Left ventricle myocardium inferior (tissue), 1 donor: ENCODE results near the gene SRRM1. TPM values are rescaled to one million over a fixed set of nuclear protein-coding genes. Genes with fewer than 3 reads are reported as not detected.
A peak's percentile ranks its signal among the peaks of the same experiment; 100 is the strongest.

Experiments
- DNase-seq: peaks from one replicate; pipeline ENCODE4 v3.0.0-alpha.2; 2020
- H3K27ac ChIP-seq: fragments of 200-600 bp; replicated peaks from 2 replicates; pipeline ENCODE4 v1.8.0; 2021
- H3K27me3 ChIP-seq: fragments of 200-600 bp; 2 replicates; pipeline ENCODE4 v1.8.0; 2021; ENCODE audit warnings: low read depth
- H3K36me3 ChIP-seq: fragments of 200-600 bp; 2 replicates; pipeline ENCODE4 v1.8.0; 2021
- H3K4me1 ChIP-seq: fragments of 200-600 bp; 2 replicates; pipeline ENCODE4 v1.8.0; 2021
- H3K4me3 ChIP-seq: fragments of 200-600 bp; 2 replicates; pipeline ENCODE4 v1.8.0; 2021; ENCODE audit warnings: mild to moderate bottlenecking, moderate library complexity
- H3K9me3 ChIP-seq: fragments of 200-600 bp; replicated peaks from 2 replicates; pipeline ENCODE4 v1.8.0; 2021
- intact Hi-C: fragments of 100-400 bp; cut with micrococcal nuclease; formaldehyde crosslinking; loops from one replicate; pipeline ENCODE4 v1.11.0; 2022
- total RNA-seq: library from RNA; stranded (reverse); fragmentation: NEBNext Ultra II Directional; extraction: Animal tissue kit (Norgen Biotek cat#: 25700); gene quantifications from one replicate; pipeline ENCODE4 v1.2.1, GENCODE V29; 2021
- TF ChIP-seq, protein P1 (sequence below): fragments of 200-600 bp; IDR thresholded peaks from 2 replicates; pipeline ENCODE4 v1.8.0; 2021; ENCODE audit warnings: antibody characterized with exemption, mild to moderate bottlenecking, borderline replicate concordance
- donor health status: DM: no; HTN: yes; CAD: no; lungs with severe emphysema.

The SRRM1 gene
- total RNA-seq, 1 donor from 2014 or later, result 60.8 TPM

DNA sequence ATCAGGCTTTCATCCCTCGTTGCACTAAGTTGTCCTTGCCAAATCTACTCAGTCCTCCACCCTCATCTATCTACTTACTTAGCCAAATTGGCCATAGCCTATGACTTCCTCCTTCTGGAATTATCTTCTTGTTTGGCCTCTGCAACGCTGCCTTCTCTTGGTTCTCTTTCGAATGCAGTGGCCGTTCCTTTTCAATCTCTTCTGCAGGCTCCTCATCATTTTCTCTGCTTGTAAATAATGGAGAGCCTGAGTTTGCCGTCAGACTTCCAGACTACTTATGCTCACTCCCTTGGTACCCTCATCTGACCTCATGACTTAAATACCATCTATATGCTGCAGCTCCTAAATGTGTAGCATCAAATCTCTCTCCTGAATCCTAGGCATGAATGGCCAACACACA is 22.4 kb upstream of the SRRM1 start:
- Histone ChIP-seq H3K36me3 (no peaks in the 10 kb centered on the region), H3K27me3 (peaks cover 32% of the 10 kb centered on the region), H3K9me3 (no peaks in the 10 kb centered on the region), H3K4me3 (no peak overlapping the region), H3K27ac (no peak overlapping the region), H3K4me1 (no peaks in the 10 kb centered on the region)
- intact Hi-C loops, result no loop called here
- DNase-seq, result no peak
- TF ChIP-seq, protein P1, sequence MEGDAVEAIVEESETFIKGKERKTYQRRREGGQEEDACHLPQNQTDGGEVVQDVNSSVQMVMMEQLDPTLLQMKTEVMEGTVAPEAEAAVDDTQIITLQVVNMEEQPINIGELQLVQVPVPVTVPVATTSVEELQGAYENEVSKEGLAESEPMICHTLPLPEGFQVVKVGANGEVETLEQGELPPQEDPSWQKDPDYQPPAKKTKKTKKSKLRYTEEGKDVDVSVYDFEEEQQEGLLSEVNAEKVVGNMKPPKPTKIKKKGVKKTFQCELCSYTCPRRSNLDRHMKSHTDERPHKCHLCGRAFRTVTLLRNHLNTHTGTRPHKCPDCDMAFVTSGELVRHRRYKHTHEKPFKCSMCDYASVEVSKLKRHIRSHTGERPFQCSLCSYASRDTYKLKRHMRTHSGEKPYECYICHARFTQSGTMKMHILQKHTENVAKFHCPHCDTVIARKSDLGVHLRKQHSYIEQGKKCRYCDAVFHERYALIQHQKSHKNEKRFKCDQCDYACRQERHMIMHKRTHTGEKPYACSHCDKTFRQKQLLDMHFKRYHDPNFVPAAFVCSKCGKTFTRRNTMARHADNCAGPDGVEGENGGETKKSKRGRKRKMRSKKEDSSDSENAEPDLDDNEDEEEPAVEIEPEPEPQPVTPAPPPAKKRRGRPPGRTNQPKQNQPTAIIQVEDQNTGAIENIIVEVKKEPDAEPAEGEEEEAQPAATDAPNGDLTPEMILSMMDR, result no peak

DNA sequence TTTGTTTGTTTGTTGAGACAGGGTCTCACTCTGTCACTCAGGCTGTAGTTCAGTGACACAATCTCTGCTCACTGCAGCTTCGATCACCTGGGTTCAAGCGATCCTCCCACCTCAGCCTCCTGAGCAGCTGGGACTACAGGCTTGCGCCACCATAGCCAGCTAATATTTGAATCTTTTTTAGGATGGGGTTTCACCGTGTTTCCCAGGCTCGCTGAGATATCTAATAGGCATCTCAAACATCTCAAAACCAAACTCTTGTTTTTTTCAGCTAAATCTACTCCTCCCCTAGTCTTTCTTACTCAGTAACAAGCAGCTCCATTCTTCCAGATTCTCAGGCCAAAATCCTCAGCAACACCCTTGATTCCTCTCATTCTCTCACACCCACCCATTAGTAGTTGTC is 22.0 kb upstream of the SRRM1 start:
- Histone ChIP-seq H3K4me1 (no peaks in the 10 kb centered on the region), H3K4me3 (no peak overlapping the region), H3K9me3 (no peaks in the 10 kb centered on the region), H3K27ac (no peak overlapping the region), H3K27me3 (peaks cover 32% of the 10 kb centered on the region), H3K36me3 (no peaks in the 10 kb centered on the region)
- TF ChIP-seq, protein P1, result no peak
- no peak for DNase-seq
- intact Hi-C loops, result no loop called here

DNA sequence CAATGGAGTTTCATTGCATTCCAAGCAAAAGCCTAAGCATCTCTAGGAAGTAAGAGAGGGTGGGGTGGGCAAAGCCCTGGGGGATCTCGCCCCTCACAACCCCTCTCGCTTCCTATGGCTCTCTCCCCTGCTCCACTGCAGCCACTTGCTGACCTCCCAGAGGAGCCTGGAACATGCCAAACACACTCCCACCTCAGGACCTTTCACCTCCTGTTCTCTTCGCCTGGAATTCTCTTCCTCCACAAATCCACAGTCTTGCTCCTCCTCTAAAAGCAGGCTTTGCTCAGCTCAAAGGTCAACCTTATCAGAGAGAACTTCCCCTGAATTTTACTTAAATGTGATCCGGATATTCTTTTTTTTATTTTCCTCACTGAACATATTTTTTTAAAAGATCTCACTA is 20.9 kb upstream of the SRRM1 start:
- Histone ChIP-seq H3K27me3 (peaks cover 29% of the 10 kb centered on the region), H3K4me1 (no peaks in the 10 kb centered on the region), H3K27ac (no peak overlapping the region), H3K4me3 (no peak overlapping the region), H3K9me3 (no peaks in the 10 kb centered on the region), H3K36me3 (no peaks in the 10 kb centered on the region)
- no peak for DNase-seq
- TF ChIP-seq, protein P1, result no peak
- intact Hi-C loops, result no loop called here

DNA sequence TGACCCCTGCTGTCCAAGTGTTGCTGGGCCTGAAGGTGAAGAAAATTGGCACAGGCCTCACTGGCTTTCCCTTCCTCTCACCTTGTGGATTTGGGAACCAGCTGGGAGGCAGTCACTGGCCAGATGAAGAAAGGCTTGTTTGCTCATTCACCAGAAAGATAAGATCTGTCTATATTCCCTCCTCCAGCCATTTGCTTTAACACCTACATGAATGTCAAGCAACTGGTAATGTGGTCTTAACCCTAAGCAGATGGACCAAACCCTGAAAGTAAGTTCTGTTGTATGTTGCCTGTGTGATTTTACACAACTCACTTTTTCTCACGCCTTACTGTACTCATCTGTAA is 10.3 kb upstream of the SRRM1 start:
- intact Hi-C loops, result loop anchor here (10.0 kb wide), 1 partner anchor 88 kb away; no protein-coding TSS in a partner anchor
- Histone ChIP-seq H3K27ac (no peak overlapping the region), H3K9me3 (no peaks in the 10 kb centered on the region), H3K4me3 (no peak overlapping the region), H3K36me3 (no peaks in the 10 kb centered on the region), H3K27me3 (peaks cover 25% of the 10 kb centered on the region), H3K4me1 (no peaks in the 10 kb centered on the region)
- TF ChIP-seq, protein P1, result no peak
- no peak for DNase-seq

DNA sequence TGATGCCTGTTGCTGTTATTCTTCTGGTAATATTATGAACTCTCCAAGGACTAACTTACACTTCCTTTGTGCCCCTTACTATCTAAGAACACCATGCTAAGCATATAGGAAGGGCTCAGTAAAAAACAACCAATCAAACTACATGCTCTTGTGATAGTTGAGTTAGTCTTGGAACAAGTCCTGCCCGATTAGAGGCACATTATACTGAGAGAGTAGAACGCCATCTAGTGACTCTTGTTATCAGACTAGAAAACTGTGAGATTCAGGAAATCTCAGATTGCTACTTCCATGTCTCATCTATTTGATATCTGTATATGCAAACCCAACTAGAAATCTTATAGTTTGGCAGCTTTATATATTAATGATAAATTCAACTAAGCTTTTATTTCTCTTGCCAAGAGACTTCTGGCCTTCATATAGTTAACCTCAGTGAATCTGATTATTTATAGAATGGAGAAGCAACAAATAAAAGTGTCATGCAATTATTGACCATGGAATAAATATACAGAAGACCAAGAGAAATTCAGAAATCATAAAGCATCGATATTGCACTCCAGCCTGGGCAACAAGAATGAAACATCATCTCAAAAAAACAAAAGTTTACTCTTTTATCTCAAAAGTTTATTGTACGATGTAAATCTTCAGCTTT is 7.8 kb upstream of the SRRM1 start:
- H3K4me3 ChIP-seq, result no peak overlapping the region
- no peaks in the 10 kb centered on the region for H3K9me3 ChIP-seq
- intact Hi-C loops, result loop anchor here (10.0 kb wide), 1 partner anchor 91 kb away; no protein-coding TSS in a partner anchor
- H3K36me3 ChIP-seq, result no peaks in the 10 kb centered on the region
- H3K27ac ChIP-seq, result no peak overlapping the region
- TF ChIP-seq, protein P1, result peak; percentile 70
- H3K4me1 ChIP-seq, result peaks cover 3% of the 10 kb centered on the region
- no peak for DNase-seq
- H3K27me3 ChIP-seq, result peaks cover 4% of the 10 kb centered on the region
